Activated CD4-positive, alpha-beta T cell treated with anti-CD3 and anti-CD28 coated beads for 36 hours (primary cell): Measurements from ENCODE around the gene SLC35E4. TPM values are rescaled to one million over a fixed set of nuclear protein-coding genes. Genes with fewer than 3 reads are reported as not detected.
"Not testable (repeated sequence)": the region's sequence is repeated elsewhere in the genome, so short reads cannot be mapped to it uniquely, and the experiment has no call there.

ENCODE experiments used
- ATAC-seq: fragments of 200-7000 bp; cut with Tn5 transposase; one replicate; pipeline ENCODE4 v1.10.0; 2021; ENCODE audit warnings: mild to moderate bottlenecking, moderate library complexity
- CTCF ChIA-PET: fragments of 350-600 bp; sonication (Branson Sonifier 250); formaldehyde crosslinking; loops from one replicate; lab custom pipeline; 2021; ENCODE audit warnings: antibody characterized with exemption; lab: Charles Lee
- POLR2A ChIA-PET: fragments of 350-600 bp; sonication (Branson Sonifier 250); formaldehyde crosslinking; loops from one replicate; lab custom pipeline; 2021; ENCODE audit warnings: antibody characterized with exemption, inconsistent platforms; lab: Charles Lee
- DNase-seq: peaks from one replicate; pipeline ENCODE4 v3.0.0-alpha.2; 2020
- H3K27ac Mint-ChIP-seq: one replicate; pipeline ENCODE4 v1.8.0; 2021; ENCODE audit warnings: mixed read lengths
- H3K27me3 Mint-ChIP-seq: one replicate; pipeline ENCODE4 v1.8.0; 2021; ENCODE audit warnings: mixed read lengths
- H3K36me3 Mint-ChIP-seq: one replicate; pipeline ENCODE4 v1.8.0; 2021; ENCODE audit warnings: low read depth, mixed read lengths
- H3K4me1 Mint-ChIP-seq: one replicate; pipeline ENCODE4 v1.8.0; 2021; ENCODE audit warnings: mixed read lengths
- H3K4me3 Mint-ChIP-seq: one replicate; pipeline ENCODE4 v1.8.0; 2021; ENCODE audit warnings: mild to moderate bottlenecking, moderate library complexity, mixed read lengths
- H3K9me3 Mint-ChIP-seq: one replicate; pipeline ENCODE4 v1.8.0; 2021; ENCODE audit warnings: low read depth, mixed read lengths
- intact Hi-C, 2 experiments: fragments of 100-400 bp; cut with DNase I in 1 of 2; cut with micrococcal nuclease in 1 of 2; formaldehyde crosslinking; loops; one replicate each; pipeline versions ENCODE4 v1.14.2 to v1.15.1; 2022 to 2024; cut with DNase I, micrococcal nuclease
- total RNA-seq, 2 experiments: library from RNA; stranded (reverse); gene quantifications; one replicate each; pipeline ENCODE4 v1.2.3, GENCODE V29; 2021

Gene SLC35E4
- total RNA-seq, 2 experiments from 2014 or later, result 3.6 to 4.3 TPM

DNA sequence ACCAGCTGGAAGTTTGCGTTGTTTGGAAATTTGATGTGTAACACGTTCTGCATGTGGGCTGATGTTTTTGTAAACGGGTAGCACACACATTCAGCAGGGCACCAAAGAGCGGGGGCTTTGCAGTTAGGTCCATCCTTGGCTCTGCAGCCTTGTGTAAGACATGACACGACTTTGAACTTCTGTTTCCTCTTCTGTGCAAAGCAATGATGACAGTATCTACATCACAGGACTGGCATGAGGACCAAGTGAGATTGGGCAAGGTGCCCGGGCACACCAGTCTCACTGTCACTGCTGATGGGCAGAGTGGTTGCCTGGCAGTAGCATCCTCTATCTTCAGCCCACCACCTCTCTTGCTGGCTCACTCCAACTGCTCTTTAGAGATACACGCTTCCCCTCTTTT is 25.3 kb upstream of the SLC35E4 start:
- intact Hi-C loops, result no loop called here
- Mint-ChIP-seq H3K4me1 (peaks cover 28% of the 10 kb centered on the region), H3K27ac (no peak overlapping the region), H3K4me3 (no peak overlapping the region), H3K27me3 (peaks cover 2% of the 10 kb centered on the region), H3K9me3 (no peaks in the 10 kb centered on the region), H3K36me3 (no peaks in the 10 kb centered on the region)
- DNase-seq, result no peak
- ChIA-PET CTCF (interaction anchor here (0.5 kb wide), 1 partner anchor 413 kb away, joined by 3 read pairs; no protein-coding TSS in a partner anchor), POLR2A (no interaction called here)
- no peak for ATAC-seq

DNA sequence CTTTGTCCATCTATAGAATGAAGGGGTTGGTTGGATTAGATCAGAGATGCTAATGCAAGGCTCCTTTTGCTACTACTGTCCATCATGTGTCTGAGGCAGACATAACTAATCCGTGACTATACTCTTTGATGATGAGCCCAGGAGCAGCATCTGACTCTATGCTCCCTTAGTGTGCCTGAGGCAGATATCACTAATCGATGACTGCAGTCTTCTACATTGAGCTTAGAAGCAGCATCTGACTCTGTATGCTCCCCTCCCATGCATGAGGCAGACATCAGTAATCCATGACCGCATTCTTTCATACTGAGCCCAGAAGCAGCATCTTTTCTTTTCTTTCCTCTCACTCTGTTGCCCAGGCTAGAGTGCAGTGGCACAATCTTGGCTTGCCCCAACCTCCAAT is 24.4 kb upstream of the SLC35E4 start:
- ChIA-PET CTCF (no interaction called here), POLR2A (no interaction called here)
- Mint-ChIP-seq H3K9me3 (no peaks in the 10 kb centered on the region), H3K36me3 (no peaks in the 10 kb centered on the region), H3K4me3 (no peak overlapping the region), H3K27me3 (peaks cover 2% of the 10 kb centered on the region), H3K27ac (no peak overlapping the region), H3K4me1 (peaks cover 24% of the 10 kb centered on the region)
- DNase-seq (no peak), ATAC-seq (no peak)
- intact Hi-C loops, result no loop called here

DNA sequence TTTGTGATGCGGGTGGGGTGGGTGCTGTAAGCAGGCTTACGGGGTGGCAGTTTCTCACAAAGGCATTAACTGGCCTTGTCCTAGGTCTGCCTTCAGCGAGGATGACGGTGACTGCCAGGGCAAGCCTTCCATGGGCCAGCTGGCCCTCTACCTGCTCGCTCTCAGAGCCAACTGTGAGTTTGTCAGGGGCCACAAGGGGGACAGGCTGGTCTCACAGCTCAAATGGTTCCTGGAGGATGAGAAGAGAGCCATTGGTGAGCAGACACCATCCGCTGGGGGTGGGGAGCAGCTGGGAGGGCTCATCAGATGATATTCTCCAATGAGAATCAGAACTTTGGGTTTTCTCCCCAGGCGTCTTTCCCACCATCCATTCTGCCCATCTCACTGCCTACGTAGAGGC is 22.8 kb upstream of the SLC35E4 start:
- peaks cover 11% of the 10 kb centered on the region for H3K4me1 Mint-ChIP-seq
- ATAC-seq (no peak), DNase-seq (no peak)
- H3K9me3 Mint-ChIP-seq, result no peaks in the 10 kb centered on the region
- ChIA-PET CTCF (interaction anchor here (1.1 to 1.5 kb wide), 2 partner anchors 22 to 142 kb away, joined by 3 to 5 read pairs; no protein-coding TSS in a partner anchor), POLR2A (interaction anchor here (0.7 kb wide), 1 partner anchor 1398 kb away, joined by 4 read pairs; no protein-coding TSS in a partner anchor)
- H3K4me3 Mint-ChIP-seq, result no peak overlapping the region
- intact Hi-C loops, result no loop called here
- H3K27ac Mint-ChIP-seq, result no peak overlapping the region
- H3K36me3 Mint-ChIP-seq, result no peaks in the 10 kb centered on the region
- H3K27me3 Mint-ChIP-seq, result peaks cover 2% of the 10 kb centered on the region

DNA sequence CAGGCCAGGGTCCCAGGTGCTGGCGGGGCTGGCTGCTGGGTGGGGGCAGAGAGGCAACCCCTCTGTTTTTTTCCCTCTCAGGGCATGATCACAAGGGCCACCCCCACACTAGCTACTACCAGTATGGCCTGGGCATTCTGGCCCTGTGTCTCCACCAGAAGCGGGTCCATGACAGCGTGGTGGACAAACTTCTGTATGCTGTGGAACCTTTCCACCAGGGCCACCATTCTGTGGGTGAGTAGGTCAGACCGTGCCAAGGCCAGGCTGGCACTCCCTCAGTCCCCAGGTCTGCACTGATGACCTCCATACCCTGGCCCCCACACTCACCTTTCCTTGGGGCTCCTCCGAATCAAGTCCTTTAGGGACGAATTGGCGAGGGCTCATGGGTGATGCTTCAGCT is 21.3 kb upstream of the SLC35E4 start:
- DNase-seq (no peak), ATAC-seq (no peak)
- no peaks in the 10 kb centered on the region for H3K9me3 Mint-ChIP-seq
- peaks cover 5% of the 10 kb centered on the region for H3K4me1 Mint-ChIP-seq
- peaks cover 2% of the 10 kb centered on the region for H3K27me3 Mint-ChIP-seq
- no peaks in the 10 kb centered on the region for H3K36me3 Mint-ChIP-seq
- ChIA-PET CTCF (interaction anchor here (0.9 kb wide), 1 partner anchor 132 kb away, joined by 4 read pairs; no protein-coding TSS in a partner anchor), POLR2A (no interaction called here)
- H3K4me3 Mint-ChIP-seq, result no peak overlapping the region
- intact Hi-C loops, result no loop called here
- no peak overlapping the region for H3K27ac Mint-ChIP-seq

DNA sequence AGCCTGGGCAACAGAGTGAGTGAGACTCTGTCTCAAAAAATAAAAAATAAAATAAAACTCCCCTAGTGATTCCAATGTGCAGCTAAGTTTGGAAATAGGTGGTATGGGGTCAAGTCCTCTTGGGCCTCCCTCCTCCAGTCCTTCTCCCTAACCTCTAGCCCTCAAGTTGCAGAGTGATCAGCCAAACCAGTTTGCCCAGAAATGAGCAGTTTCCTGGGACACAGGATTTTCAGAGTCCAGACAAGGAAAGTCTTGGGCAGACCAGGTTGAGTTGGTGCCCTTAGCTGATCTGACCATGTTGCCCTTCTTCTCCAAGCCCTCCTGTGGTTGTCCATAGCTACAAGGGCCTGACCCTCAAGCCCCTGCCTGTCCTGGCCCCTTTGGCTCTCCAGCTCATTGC is 20.7 kb upstream of the SLC35E4 start:
- no peaks in the 10 kb centered on the region for H3K9me3 Mint-ChIP-seq
- no peak overlapping the region for H3K27ac Mint-ChIP-seq
- intact Hi-C loops, result no loop called here
- H3K4me3 Mint-ChIP-seq, result no peak overlapping the region
- H3K4me1 Mint-ChIP-seq, result no peaks in the 10 kb centered on the region
- DNase-seq (no peak), ATAC-seq (no peak)
- no peaks in the 10 kb centered on the region for H3K27me3 Mint-ChIP-seq
- POLR2A ChIA-PET, result no interaction called here
- CTCF ChIA-PET, result no interaction called here
- no peaks in the 10 kb centered on the region for H3K36me3 Mint-ChIP-seq

DNA sequence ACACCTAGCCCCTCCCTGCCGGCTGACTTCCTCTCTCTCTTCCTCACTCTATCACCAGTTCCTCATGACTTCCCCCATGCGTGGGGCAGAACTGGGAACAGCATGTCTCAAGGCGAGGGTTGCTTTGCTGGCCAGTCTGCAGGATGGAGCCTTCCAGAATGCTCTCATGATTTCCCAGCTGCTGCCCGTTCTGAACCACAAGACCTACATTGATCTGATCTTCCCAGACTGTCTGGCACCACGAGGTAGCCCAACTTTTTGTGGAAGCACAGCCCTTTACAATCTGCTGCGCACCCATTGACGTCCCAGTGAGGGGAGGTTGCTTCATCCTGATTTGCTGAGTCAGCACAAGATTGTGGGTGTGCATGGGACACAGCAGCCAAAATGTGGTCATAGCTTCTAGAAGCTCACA is 20.0 kb upstream of the SLC35E4 start:
- ATAC-seq, result no peak
- Mint-ChIP-seq H3K36me3 (no peaks in the 10 kb centered on the region), H3K27ac (no peak overlapping the region), H3K27me3 (no peaks in the 10 kb centered on the region), H3K4me3 (no peak overlapping the region), H3K9me3 (no peaks in the 10 kb centered on the region), H3K4me1 (no peaks in the 10 kb centered on the region)
- intact Hi-C loops, result no loop called here
- ChIA-PET POLR2A (no interaction called here), CTCF (no interaction called here)
- DNase-seq, result no peak

DNA sequence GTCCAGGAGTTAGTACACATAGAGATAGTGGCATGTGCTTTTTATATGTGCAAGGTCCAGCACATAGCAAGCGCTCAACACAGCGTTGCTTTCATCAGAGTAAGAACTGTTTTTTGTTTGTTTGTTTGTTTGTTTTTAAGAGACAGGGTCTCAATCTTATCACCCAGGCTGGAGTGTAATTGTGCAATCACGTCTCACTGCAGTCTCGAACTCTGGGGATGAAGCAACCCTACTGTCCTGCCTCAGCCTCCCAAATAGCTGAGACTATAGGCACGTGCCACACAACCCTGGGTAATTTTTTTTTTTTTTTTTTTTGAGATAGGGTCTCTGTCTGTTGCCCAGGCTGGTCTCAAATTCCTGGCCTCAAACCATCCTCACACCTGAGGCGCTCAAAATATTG is 17.8 kb upstream of the SLC35E4 start:
- Mint-ChIP-seq H3K9me3 (no peaks in the 10 kb centered on the region), H3K27ac (no peak overlapping the region), H3K4me1 (no peaks in the 10 kb centered on the region), H3K36me3 (no peaks in the 10 kb centered on the region), H3K4me3 (no peak overlapping the region), H3K27me3 (no peaks in the 10 kb centered on the region)
- CTCF ChIA-PET, result interaction anchor here (1.1 to 1.7 kb wide), 2 partner anchors 12 to 16 kb away, joined by 3 to 5 read pairs; no protein-coding TSS in a partner anchor
- intact Hi-C loops, result no loop called here
- ATAC-seq (no peak), DNase-seq (no peak)
- POLR2A ChIA-PET, result no interaction called here

DNA sequence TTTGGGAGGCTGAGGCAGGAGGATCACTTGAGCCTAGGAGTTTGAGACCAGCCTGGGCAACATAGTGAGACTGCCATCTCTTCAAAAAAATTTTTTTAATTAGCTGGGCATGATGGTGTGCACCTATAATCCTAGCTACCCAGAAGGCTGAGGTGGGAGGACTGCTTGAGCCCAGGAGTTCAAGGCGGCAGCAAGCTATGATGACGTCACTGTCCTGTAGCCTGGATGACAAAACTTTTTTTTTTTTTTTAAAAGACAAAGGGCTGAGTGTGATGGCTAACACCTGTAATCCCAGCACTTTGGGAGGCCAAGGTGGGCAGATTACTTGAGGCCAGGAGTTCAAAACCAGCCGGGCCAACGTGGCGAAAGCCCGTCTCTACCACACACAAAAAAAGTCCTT is 15.7 kb upstream of the SLC35E4 start:
- CTCF ChIA-PET, result interaction anchor here (0.6 to 1.4 kb wide), 5 partner anchors 14 to 294 kb away, joined by 3 to 6 read pairs (median 3); no protein-coding TSS in a partner anchor
- intact Hi-C loops, DNase-seq, H3K4me1 Mint-ChIP-seq, H3K27me3 Mint-ChIP-seq, H3K36me3 Mint-ChIP-seq, H3K4me3 Mint-ChIP-seq, ATAC-seq, H3K27ac Mint-ChIP-seq, H3K9me3 Mint-ChIP-seq, POLR2A ChIA-PET: not testable (repeated sequence)

DNA sequence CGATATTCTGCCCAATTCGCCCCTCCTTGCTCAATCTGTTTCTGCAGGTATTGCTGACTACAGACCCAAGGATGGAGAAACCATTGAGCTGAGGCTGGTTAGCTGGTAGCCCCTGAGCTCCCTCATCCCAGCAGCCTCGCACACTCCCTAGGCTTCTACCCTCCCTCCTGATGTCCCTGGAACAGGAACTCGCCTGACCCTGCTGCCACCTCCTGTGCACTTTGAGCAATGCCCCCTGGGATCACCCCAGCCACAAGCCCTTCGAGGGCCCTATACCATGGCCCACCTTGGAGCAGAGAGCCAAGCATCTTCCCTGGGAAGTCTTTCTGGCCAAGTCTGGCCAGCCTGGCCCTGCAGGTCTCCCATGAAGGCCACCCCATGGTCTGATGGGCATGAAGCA is 9.2 kb upstream of the SLC35E4 start:
- no peaks in the 10 kb centered on the region for H3K27me3 Mint-ChIP-seq
- H3K9me3 Mint-ChIP-seq, result no peaks in the 10 kb centered on the region
- no peaks in the 10 kb centered on the region for H3K4me1 Mint-ChIP-seq
- DNase-seq, result no peak
- ATAC-seq, result no peak
- no peak overlapping the region for H3K27ac Mint-ChIP-seq
- no peaks in the 10 kb centered on the region for H3K36me3 Mint-ChIP-seq
- intact Hi-C loops, result no loop called here
- POLR2A ChIA-PET, result no interaction called here
- CTCF ChIA-PET, result interaction anchor here (1.5 kb wide), 1 partner anchor 8 kb away, joined by 9 read pairs; no protein-coding TSS in a partner anchor
- no peak overlapping the region for H3K4me3 Mint-ChIP-seq

DNA sequence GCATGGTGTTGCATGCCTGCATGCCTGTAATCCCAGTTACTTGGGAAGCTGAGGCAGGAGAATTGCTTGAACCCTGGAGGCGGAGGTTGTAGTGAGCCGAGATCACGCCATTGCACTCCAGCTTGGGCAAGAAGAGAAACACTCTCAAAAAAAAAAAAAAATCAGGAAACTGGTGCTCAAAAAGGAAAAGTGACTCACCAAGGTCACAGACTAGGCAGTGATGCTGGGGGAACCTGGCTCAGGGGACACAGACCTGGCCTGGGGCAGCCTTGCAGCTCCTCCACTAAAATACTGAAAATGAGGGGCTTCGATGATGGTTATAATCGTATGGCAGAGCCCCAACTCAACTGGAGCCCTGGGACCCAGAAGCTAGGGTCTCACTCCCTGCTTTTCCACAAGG is 8.1 kb upstream of the SLC35E4 start:
- ATAC-seq, result no peak
- H3K36me3 Mint-ChIP-seq, result no peaks in the 10 kb centered on the region
- intact Hi-C loops, result no loop called here

DNA sequence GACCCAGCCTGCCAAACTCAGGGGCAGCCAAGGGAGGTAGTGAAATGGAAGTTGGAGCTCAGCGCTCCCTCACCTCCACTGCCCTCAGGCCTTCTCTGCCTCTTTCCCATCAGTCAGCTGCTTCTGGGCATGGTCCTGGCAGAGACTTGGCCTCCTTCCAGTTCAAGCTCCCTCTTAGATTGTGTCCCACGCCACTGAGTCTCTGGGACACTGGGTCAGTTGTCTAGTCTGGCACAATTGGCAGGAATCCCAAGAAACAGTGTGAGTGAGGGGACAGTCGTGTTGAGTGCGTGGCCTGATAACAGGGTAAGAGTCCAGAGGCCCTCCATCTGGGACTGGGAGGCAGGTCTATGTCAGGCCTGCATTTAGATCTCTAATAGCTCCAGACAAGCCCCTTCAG is 7.1 kb upstream of the SLC35E4 start:
- no peaks in the 10 kb centered on the region for H3K36me3 Mint-ChIP-seq
- no peaks in the 10 kb centered on the region for H3K27me3 Mint-ChIP-seq
- intact Hi-C loops, result no loop called here
- H3K4me1 Mint-ChIP-seq, result no peaks in the 10 kb centered on the region
- POLR2A ChIA-PET, result no interaction called here
- CTCF ChIA-PET, result interaction anchor here (0.6 to 1.3 kb wide), 4 partner anchors 22 to 379 kb away, joined by 4 to 5 read pairs (median 4); partner anchors contain the start of gene TCN2
- H3K27ac Mint-ChIP-seq, result no peak overlapping the region
- H3K9me3 Mint-ChIP-seq, result no peaks in the 10 kb centered on the region
- DNase-seq (no peak), ATAC-seq (no peak)
- H3K4me3 Mint-ChIP-seq, result no peak overlapping the region

More for the DNA sequence above, 8.1 kb upstream of the SLC35E4 start:
- DNase-seq, result no peak
- no peak overlapping the region for H3K4me3 Mint-ChIP-seq
- ChIA-PET CTCF (interaction anchor here (0.7 to 1.0 kb wide), 2 partner anchors 128 to 904 kb away, joined by 3 to 4 read pairs; no protein-coding TSS in a partner anchor), POLR2A (no interaction called here)
- no peak overlapping the region for H3K27ac Mint-ChIP-seq
- H3K9me3 Mint-ChIP-seq, result no peaks in the 10 kb centered on the region
- H3K4me1 Mint-ChIP-seq, result no peaks in the 10 kb centered on the region
- H3K27me3 Mint-ChIP-seq, result no peaks in the 10 kb centered on the region

DNA sequence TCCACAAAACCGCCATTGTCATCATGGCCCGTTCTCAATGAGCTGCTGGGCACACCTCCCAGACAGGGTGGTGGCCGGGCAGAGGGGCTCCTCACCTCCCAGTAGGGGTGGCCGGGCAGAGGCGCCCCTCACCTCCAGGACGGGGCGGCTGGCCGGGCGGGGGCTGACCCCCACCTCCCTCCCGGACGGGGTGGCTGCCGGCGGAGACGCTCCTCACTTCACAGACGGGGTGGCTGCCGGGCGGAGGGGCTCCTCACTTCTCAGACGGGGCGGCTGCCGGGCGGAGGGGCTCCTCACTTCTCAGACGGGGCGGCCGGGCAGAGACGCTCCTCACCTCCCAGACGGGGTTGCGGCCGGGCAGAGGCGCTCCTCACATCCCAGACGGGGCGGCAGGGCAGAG is 4.1 kb upstream of the SLC35E4 start:
- H3K4me3 Mint-ChIP-seq, ATAC-seq, DNase-seq, H3K27me3 Mint-ChIP-seq, intact Hi-C loops, H3K27ac Mint-ChIP-seq, CTCF ChIA-PET, H3K9me3 Mint-ChIP-seq, H3K36me3 Mint-ChIP-seq, POLR2A ChIA-PET: not testable (repeated sequence)
- H3K4me1 Mint-ChIP-seq, result peaks cover 13% of the 10 kb centered on the region
